HEK293 (cell line): ENCODE measurements around the gene HASPIN.

ENCODE experiments used
- BCL11B ChIP-seq: fragments of 450-650 bp; formaldehyde crosslinking; IDR thresholded peaks from 2 replicates; pipeline ENCODE4 v1.5.1; 2016; ENCODE audit warnings: low read depth, missing biosample characterization, missing genetic modification characterization
- EGR2 ChIP-seq: fragments of 450-650 bp; formaldehyde crosslinking; IDR thresholded peaks from 2 replicates; pipeline ENCODE4 v1.5.1; 2016; ENCODE audit warnings: low read depth, missing biosample characterization, missing genetic modification characterization
- GLIS1 ChIP-seq: fragments of 450-650 bp; formaldehyde crosslinking; IDR thresholded peaks from 2 replicates; pipeline ENCODE4 v1.5.1; 2016; ENCODE audit warnings: missing biosample characterization, missing genetic modification characterization
- GLIS2 ChIP-seq: fragments of 450-650 bp; formaldehyde crosslinking; IDR thresholded peaks from 2 replicates; pipeline ENCODE4 v1.5.1; 2016; ENCODE audit warnings: missing biosample characterization, missing genetic modification characterization
- HOXC10 ChIP-seq: sonication (generic); formaldehyde crosslinking; IDR thresholded peaks from 2 replicates; pipeline ENCODE4 v1.8.1; 2023; ENCODE audit warnings: mild to moderate bottlenecking, missing genetic modification reagents
- KLF1 ChIP-seq: fragments of 450-650 bp; formaldehyde crosslinking; IDR thresholded peaks from 2 replicates; pipeline ENCODE4 v1.5.1; 2016; ENCODE audit warnings: missing biosample characterization, missing genetic modification characterization
- KLF17 ChIP-seq: fragments of 450-650 bp; formaldehyde crosslinking; IDR thresholded peaks from 2 replicates; pipeline ENCODE4 v1.5.1; 2016; ENCODE audit warnings: missing biosample characterization, missing genetic modification characterization
- KLF8 ChIP-seq: fragments of 450-650 bp; formaldehyde crosslinking; IDR thresholded peaks from 2 replicates; pipeline ENCODE4 v1.5.1; 2016; ENCODE audit warnings: missing biosample characterization, missing genetic modification characterization
- MEIS1 ChIP-seq: sonication (generic); formaldehyde crosslinking; IDR thresholded peaks from 2 replicates; pipeline ENCODE4 v1.8.1; 2022; ENCODE audit warnings: missing genetic modification reagents, mild to moderate bottlenecking, borderline replicate concordance
- MYNN ChIP-seq: fragments of 450-650 bp; formaldehyde crosslinking; IDR thresholded peaks from 2 replicates; pipeline ENCODE4 v1.5.1; 2016; ENCODE audit warnings: missing biosample characterization, missing genetic modification characterization, borderline replicate concordance
- PATZ1 ChIP-seq: fragments of 450-650 bp; formaldehyde crosslinking; IDR thresholded peaks from 2 replicates; pipeline ENCODE4 v1.5.1; 2016; ENCODE audit warnings: missing biosample characterization, missing genetic modification characterization
- SCRT2 ChIP-seq: fragments of 450-650 bp; formaldehyde crosslinking; IDR thresholded peaks from 2 replicates; pipeline ENCODE4 v1.5.1; 2016; ENCODE audit warnings: missing biosample characterization, missing genetic modification characterization
- ZBTB20 ChIP-seq: fragments of 450-650 bp; formaldehyde crosslinking; IDR thresholded peaks from 2 replicates; pipeline ENCODE4 v1.5.1; 2016; ENCODE audit warnings: missing biosample characterization, missing genetic modification characterization
- ZBTB49 ChIP-seq: fragments of 450-650 bp; formaldehyde crosslinking; IDR thresholded peaks from 2 replicates; pipeline ENCODE4 v1.5.1; 2016; ENCODE audit warnings: missing biosample characterization, missing genetic modification characterization, low read depth
- ZFP41 ChIP-seq: fragments of 450-650 bp; formaldehyde crosslinking; IDR thresholded peaks from 2 replicates; pipeline ENCODE4 v1.5.1; 2016; ENCODE audit warnings: missing biosample characterization, missing genetic modification characterization, borderline replicate concordance
- ZNF132 ChIP-seq: fragments of 450-650 bp; formaldehyde crosslinking; IDR thresholded peaks from 2 replicates; pipeline ENCODE4 v1.5.1; 2017; ENCODE audit warnings: missing biosample characterization, missing genetic modification characterization, borderline replicate concordance
- ZNF138 ChIP-seq: fragments of 450-650 bp; formaldehyde crosslinking; IDR thresholded peaks from 2 replicates; pipeline ENCODE4 v1.5.1; 2016; ENCODE audit warnings: missing biosample characterization, missing genetic modification characterization, borderline replicate concordance
- ZNF174 ChIP-seq: fragments of 450-650 bp; formaldehyde crosslinking; IDR thresholded peaks from 2 replicates; pipeline ENCODE4 v1.5.0; 2017; ENCODE audit warnings: missing biosample characterization, mild to moderate bottlenecking, missing genetic modification characterization
- ZNF26 ChIP-seq: fragments of 450-650 bp; formaldehyde crosslinking; IDR thresholded peaks from 2 replicates; pipeline ENCODE4 v1.5.1; 2016; ENCODE audit warnings: missing biosample characterization, missing genetic modification characterization
- ZNF292 ChIP-seq: fragments of 450-650 bp; formaldehyde crosslinking; IDR thresholded peaks from 2 replicates; pipeline ENCODE4 v1.5.1; 2016; ENCODE audit warnings: low read depth, missing biosample characterization, missing genetic modification characterization, borderline replicate concordance
- ZNF324 ChIP-seq: fragments of 450-650 bp; formaldehyde crosslinking; IDR thresholded peaks from 2 replicates; pipeline ENCODE4 v1.5.1; 2016; ENCODE audit warnings: missing biosample characterization, missing genetic modification characterization
- ZNF394 ChIP-seq: fragments of 450-650 bp; formaldehyde crosslinking; IDR thresholded peaks from 2 replicates; pipeline ENCODE4 v1.5.1; 2016; ENCODE audit warnings: missing biosample characterization, missing genetic modification characterization, mild to moderate bottlenecking, moderate library complexity, borderline replicate concordance
- ZNF501 ChIP-seq: fragments of 450-650 bp; formaldehyde crosslinking; IDR thresholded peaks from 2 replicates; pipeline ENCODE4 v1.5.1; 2016; ENCODE audit warnings: missing biosample characterization, missing genetic modification characterization
- ZNF513 ChIP-seq: fragments of 450-650 bp; IDR thresholded peaks from 2 replicates; pipeline ENCODE4 v1.5.1; 2018; ENCODE audit warnings: missing biosample characterization, missing genetic modification characterization
- ZNF544 ChIP-seq: fragments of 450-650 bp; formaldehyde crosslinking; IDR thresholded peaks from 2 replicates; pipeline ENCODE4 v1.5.0; 2017; ENCODE audit warnings: missing biosample characterization, missing genetic modification characterization
- ZNF549 ChIP-seq: fragments of 450-650 bp; IDR thresholded peaks from 2 replicates; pipeline ENCODE4 v1.5.1; 2018; ENCODE audit warnings: missing biosample characterization, missing genetic modification characterization, mild to moderate bottlenecking, inconsistent platforms, moderate library complexity
- ZNF600 ChIP-seq: fragments of 450-650 bp; formaldehyde crosslinking; IDR thresholded peaks from 2 replicates; pipeline ENCODE4 v1.5.1; 2016; ENCODE audit warnings: missing biosample characterization, missing genetic modification characterization
- ZNF610 ChIP-seq: fragments of 450-650 bp; formaldehyde crosslinking; IDR thresholded peaks from 2 replicates; pipeline ENCODE4 v1.5.1; 2016; ENCODE audit warnings: missing biosample characterization, missing genetic modification characterization, borderline replicate concordance
- ZNF621 ChIP-seq: fragments of 450-650 bp; formaldehyde crosslinking; IDR thresholded peaks from 2 replicates; pipeline ENCODE4 v1.5.1; 2017; ENCODE audit warnings: missing biosample characterization, missing genetic modification characterization
- ZNF658 ChIP-seq: fragments of 450-650 bp; formaldehyde crosslinking; IDR thresholded peaks from 2 replicates; pipeline ENCODE4; 2016; ENCODE audit warnings: missing biosample characterization, missing genetic modification characterization
- ZNF768 ChIP-seq: fragments of 450-650 bp; formaldehyde crosslinking; IDR thresholded peaks from 2 replicates; pipeline ENCODE4 v1.5.1; 2018; ENCODE audit warnings: missing biosample characterization, mild to moderate bottlenecking, missing genetic modification characterization
- ZNF776 ChIP-seq: fragments of 450-650 bp; formaldehyde crosslinking; IDR thresholded peaks from 2 replicates; pipeline ENCODE4 v1.5.0; 2017; ENCODE audit warnings: missing biosample characterization, missing genetic modification characterization, borderline replicate concordance

Gene HASPIN

GRCh38 chr17:3723556-3724377, at the start of gene HASPIN (continued):
- TF ChIP-seq ZNF324 (tag by site-specific recombination) = peak; percentile 89
- TF ChIP-seq GLIS1 (tag by site-specific recombination) = 0 out of 2 replicates have a peak, but pooled peaks have one; percentile 20
- TF ChIP-seq ZNF600 (tag by site-specific recombination) = peak; percentile 83
- TF ChIP-seq ZNF776 (tag by site-specific recombination) = no peak
- TF ChIP-seq ZNF658 (tag by site-specific recombination) = no peak
- peak; percentile 83; the same call in 1 of the 2 replicates for TF ChIP-seq KLF8 (tag by site-specific recombination)
- TF ChIP-seq ZBTB49 = no peak
- TF ChIP-seq HOXC10 (CRISPR knock-in tag) = no peak
- no peak for TF ChIP-seq KLF1 (tag by site-specific recombination)
- no peak for TF ChIP-seq ZNF544 (tag by site-specific recombination)
- TF ChIP-seq KLF17 (tag by site-specific recombination) = peak; percentile 81; the same call in 1 of the 2 replicates
- no peak for TF ChIP-seq ZNF621 (tag by site-specific recombination)
- peak; percentile 72 for TF ChIP-seq PATZ1
- peak; percentile 55; the same call in 1 of the 2 replicates for TF ChIP-seq ZNF610 (tag by site-specific recombination)
- TF ChIP-seq ZFP41 (tag by site-specific recombination) = no peak
- TF ChIP-seq ZNF132 (tag by site-specific recombination) = no peak
- TF ChIP-seq BCL11B (tag by site-specific recombination) = no peak; the same call in 1 of the 2 replicates
- no peak for TF ChIP-seq ZNF138
- 0 out of 2 replicates have a peak, but pooled peaks have one; percentile 8 for TF ChIP-seq MEIS1 (CRISPR knock-in tag)
- TF ChIP-seq ZNF513 (tag by site-specific recombination) = no peak
- no peak for TF ChIP-seq ZNF549 (tag by site-specific recombination)
- no peak for TF ChIP-seq ZNF292
- peak; percentile 40; the same call in 1 of the 2 replicates for TF ChIP-seq ZNF394 (tag by site-specific recombination)
- TF ChIP-seq ZBTB20 (tag by site-specific recombination) = peak; percentile 79
- TF ChIP-seq ZNF501 (tag by site-specific recombination) = peak; percentile 51
- TF ChIP-seq ZNF174 (tag by site-specific recombination) = no peak
- TF ChIP-seq MYNN (tag by site-specific recombination) = no peak
- peak; percentile 39; the same call in 1 of the 2 replicates for TF ChIP-seq GLIS2 (tag by site-specific recombination)
- no peak for TF ChIP-seq SCRT2 (tag by site-specific recombination)
- TF ChIP-seq EGR2 (tag by site-specific recombination) = no peak
- no peak for TF ChIP-seq ZNF768 (tag by site-specific recombination)
- TF ChIP-seq ZNF26 = no peak
